Mucosa of stomach (tissue), 1 donor: Measurements from ENCODE around the gene CCDC191.
A peak's percentile ranks its signal among the peaks of the same experiment; 100 is the strongest.

Source experiments
- H3K27me3 ChIP-seq: one replicate; pipeline ENCODE4 v1.7.0; 2013; ENCODE audit warnings: mild to moderate bottlenecking, low read length; ENCODE audit not compliant: control insufficient read depth, insufficient read depth
- H3K36me3 ChIP-seq: one replicate; pipeline ENCODE4 v1.7.0; 2013; ENCODE audit warnings: low read length; ENCODE audit not compliant: control insufficient read depth, insufficient read depth
- H3K4me1 ChIP-seq: one replicate; pipeline ENCODE4 v1.7.0; 2013; ENCODE audit warnings: mild to moderate bottlenecking, low read length; ENCODE audit not compliant: control insufficient read depth, insufficient read depth
- H3K4me3 ChIP-seq: one replicate; pipeline ENCODE4 v1.7.0; 2013; ENCODE audit warnings: low read length
- H3K9ac ChIP-seq: one replicate; pipeline ENCODE4 v1.7.0; 2013; ENCODE audit warnings: mild to moderate bottlenecking, low read length, moderate library complexity
- H3K9me3 ChIP-seq: one replicate; pipeline ENCODE4 v1.7.0; 2013; ENCODE audit warnings: mild to moderate bottlenecking, low read length, moderate library complexity; ENCODE audit not compliant: control insufficient read depth
- donor health status: Pancreatic carcinoma.

CCDC191 gene

DNA sequence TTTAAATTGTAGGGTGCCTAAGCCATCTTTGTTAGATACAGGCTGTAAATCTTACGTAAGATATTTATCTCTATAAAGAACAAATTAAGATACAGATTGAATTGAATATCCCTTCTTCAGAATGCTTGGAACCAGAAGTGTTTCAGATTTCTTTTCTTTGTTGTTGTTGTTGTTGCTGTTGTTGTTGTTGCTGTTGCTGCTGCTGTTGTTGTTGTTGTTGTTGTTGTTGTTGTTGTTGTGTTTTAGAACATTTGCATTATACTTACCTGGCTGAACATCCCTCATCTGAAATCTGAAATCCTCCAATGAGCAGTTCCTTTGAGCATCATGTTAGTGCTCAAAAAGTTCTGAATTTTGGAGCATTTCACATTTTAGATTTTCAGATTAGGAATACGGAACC is 26.8 kb upstream of the CCDC191 start:
- H3K9ac ChIP-seq, result no peak overlapping the region
- H3K36me3 ChIP-seq, result no peaks in the 10 kb centered on the region
- no peaks in the 10 kb centered on the region for H3K9me3 ChIP-seq
- H3K27me3 ChIP-seq, result no peaks in the 10 kb centered on the region
- H3K4me1 ChIP-seq, result no peaks in the 10 kb centered on the region
- H3K4me3 ChIP-seq, result no peak overlapping the region

DNA sequence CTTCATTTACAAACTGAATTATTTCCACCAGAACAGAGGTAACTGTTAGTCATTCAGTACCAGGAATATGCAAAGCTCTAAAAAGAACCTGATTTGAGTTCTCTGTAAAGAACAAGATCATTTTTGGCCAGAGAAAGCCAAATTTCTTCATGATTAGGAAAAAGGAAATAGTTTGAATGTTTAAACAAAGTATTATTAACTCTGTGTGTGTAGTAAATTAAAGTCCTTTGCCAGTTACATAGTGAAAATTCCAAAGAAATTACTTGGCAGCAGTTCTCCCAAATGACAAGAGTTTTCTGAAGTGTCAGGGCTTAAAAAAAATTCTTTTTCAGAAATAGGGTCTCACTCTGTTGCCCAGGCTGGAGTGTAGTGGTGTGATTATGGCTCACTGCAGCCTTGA is 24.7 kb upstream of the CCDC191 start:
- Histone ChIP-seq H3K9ac (no peak overlapping the region), H3K36me3 (no peaks in the 10 kb centered on the region), H3K27me3 (no peaks in the 10 kb centered on the region), H3K9me3 (no peaks in the 10 kb centered on the region), H3K4me3 (no peak overlapping the region), H3K4me1 (no peaks in the 10 kb centered on the region)

DNA sequence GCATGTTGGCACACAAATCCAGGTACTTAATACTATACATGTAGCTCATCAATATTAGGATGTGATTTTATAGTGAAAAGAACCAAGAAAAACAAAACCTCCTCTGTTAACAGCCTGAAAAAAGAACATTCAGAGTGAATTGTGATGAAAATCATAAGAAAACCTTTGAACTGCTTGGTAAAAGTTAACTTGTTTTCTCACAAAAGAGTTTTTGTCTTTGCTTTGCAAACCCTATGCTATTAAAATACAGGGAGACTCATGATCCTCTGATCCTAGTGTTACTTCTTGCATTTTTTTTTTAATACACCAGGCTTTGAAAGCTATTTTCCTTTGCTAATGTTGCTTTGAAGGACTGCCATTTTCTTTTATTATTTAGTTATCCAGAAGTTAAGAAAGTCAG is 23.9 kb upstream of the CCDC191 start:
- Histone ChIP-seq H3K27me3 (no peaks in the 10 kb centered on the region), H3K9ac (no peak overlapping the region), H3K9me3 (no peaks in the 10 kb centered on the region), H3K4me1 (no peaks in the 10 kb centered on the region), H3K36me3 (no peaks in the 10 kb centered on the region), H3K4me3 (no peak overlapping the region)

DNA sequence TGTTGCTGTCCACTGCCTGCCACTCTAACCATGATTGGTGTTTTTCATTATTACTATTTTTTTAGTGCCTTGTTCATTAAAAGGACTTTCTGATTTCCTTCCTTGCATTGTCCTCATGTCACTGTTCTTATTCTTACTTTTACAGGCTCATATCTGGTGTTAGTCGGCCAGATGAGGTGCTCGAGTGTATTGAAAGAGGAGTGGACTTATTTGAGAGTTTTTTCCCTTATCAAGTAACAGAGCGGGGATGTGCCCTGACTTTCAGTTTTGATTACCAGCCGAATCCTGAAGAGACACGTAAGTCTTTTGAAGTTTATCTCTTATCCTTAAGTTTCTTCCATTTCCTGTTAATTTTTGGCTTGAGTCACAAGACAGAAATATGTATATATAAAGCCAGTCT is 23.4 kb upstream of the CCDC191 start:
- H3K4me1 ChIP-seq, result no peaks in the 10 kb centered on the region
- no peaks in the 10 kb centered on the region for H3K27me3 ChIP-seq
- no peaks in the 10 kb centered on the region for H3K9me3 ChIP-seq
- H3K4me3 ChIP-seq, result no peak overlapping the region
- H3K36me3 ChIP-seq, result no peaks in the 10 kb centered on the region
- no peak overlapping the region for H3K9ac ChIP-seq

DNA sequence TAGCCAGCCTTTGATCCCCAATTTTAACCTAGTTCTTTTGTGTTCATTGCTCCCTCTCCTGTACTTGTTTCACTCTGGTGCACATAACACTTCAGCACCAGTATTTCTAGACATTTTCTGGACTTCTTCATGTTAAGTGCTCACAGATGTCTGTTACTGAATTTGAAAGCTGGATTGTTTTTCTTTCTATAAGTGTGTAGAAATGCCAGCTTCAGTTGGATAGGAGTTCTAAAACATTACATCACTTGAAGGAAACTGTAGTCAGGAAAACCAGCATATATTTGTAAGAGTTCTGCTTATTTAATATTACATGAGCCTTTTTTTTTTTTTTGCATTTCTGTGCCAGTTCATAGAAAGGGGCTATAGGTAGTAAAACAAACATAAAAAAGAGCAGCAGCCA is 21.8 kb upstream of the CCDC191 start:
- no peaks in the 10 kb centered on the region for H3K36me3 ChIP-seq
- H3K4me3 ChIP-seq, result no peak overlapping the region
- no peaks in the 10 kb centered on the region for H3K27me3 ChIP-seq
- no peak overlapping the region for H3K9ac ChIP-seq
- no peaks in the 10 kb centered on the region for H3K9me3 ChIP-seq
- H3K4me1 ChIP-seq, result no peaks in the 10 kb centered on the region

DNA sequence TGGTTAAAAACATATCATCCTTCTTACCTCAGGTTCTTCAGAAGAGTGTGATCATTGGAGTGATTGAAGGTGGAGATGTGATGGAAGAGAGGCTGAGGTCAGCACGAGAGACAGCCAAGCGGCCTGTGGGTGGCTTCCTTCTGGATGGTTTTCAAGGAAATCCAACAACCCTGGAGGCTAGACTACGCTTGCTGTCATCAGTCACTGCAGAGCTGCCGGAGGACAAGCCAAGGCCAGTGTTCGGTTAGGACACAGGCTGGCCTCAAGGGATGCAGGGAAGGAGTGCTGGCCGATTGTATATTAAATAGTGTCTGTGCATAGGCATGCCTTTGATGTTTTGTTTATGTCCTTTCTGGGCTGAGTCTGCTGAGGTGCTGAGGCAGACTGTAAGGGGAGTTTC is 20.4 kb upstream of the CCDC191 start:
- Histone ChIP-seq H3K36me3 (no peaks in the 10 kb centered on the region), H3K9ac (no peak overlapping the region), H3K27me3 (no peaks in the 10 kb centered on the region), H3K9me3 (no peaks in the 10 kb centered on the region), H3K4me1 (no peaks in the 10 kb centered on the region), H3K4me3 (no peak overlapping the region)

DNA sequence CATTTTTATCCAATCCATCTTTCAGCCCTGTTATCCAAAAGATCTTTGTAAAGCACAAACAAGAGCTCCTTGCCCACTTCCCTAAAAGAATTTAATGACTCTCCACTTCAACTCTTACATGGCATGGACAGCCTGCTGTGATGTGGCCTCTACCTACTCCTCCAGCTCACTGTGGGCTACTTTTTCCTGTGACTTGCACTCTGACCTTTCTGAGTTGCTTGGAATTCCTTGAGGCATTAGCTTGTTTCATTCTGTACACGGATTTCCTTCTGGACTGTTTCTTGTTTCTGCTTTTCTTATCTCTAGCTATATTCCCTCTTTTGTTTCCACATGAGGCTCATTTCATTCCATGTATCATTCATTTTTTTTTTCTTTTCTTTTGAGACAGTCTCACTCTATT is 15.5 kb upstream of the CCDC191 start:
- Histone ChIP-seq H3K36me3 (no peaks in the 10 kb centered on the region), H3K9ac (no peak overlapping the region), H3K9me3 (no peaks in the 10 kb centered on the region), H3K4me3 (no peak overlapping the region), H3K4me1 (no peaks in the 10 kb centered on the region), H3K27me3 (no peaks in the 10 kb centered on the region)

DNA sequence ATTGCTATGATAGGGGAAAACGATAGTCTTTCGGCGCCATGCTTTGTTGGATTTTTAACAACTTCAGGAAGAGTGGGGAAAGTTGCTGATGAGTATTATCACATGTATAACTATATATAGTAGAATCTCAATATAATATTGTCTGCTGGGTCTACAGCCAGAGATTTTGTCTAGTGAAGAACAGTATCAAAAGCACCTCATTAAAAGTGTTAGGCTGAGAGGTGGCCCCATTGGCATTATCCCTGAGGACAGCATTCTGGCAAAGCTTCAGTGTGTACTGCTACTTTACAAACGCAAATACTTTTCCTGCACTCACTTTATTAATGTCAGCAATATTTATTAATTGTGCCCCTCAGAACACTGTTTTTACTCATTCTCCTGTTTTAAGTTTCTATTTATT is 12.0 kb upstream of the CCDC191 start:
- Histone ChIP-seq H3K9ac (no peak overlapping the region), H3K4me1 (no peaks in the 10 kb centered on the region), H3K36me3 (no peaks in the 10 kb centered on the region), H3K4me3 (no peak overlapping the region), H3K9me3 (no peaks in the 10 kb centered on the region), H3K27me3 (no peaks in the 10 kb centered on the region)

DNA sequence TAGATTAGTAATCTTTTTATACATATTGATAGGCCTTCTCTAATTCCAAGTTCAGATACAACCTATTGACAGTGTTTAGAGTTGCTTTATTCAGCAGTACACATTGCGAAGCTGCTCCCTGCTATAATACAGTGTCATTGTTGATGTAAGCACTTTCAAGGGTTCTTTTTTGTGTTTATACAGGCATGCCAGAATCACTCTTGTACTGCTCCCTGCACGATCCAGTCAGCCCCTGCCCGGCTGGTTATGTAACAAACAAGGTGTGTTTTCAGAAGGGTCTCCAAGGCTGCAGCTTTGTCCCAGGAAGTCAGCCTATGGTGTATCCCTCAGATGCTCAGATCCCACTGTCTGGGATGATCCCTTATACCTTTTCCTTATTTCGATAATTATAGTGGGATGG is 11.5 kb upstream of the CCDC191 start:
- Histone ChIP-seq H3K27me3 (no peaks in the 10 kb centered on the region), H3K36me3 (no peaks in the 10 kb centered on the region)

DNA sequence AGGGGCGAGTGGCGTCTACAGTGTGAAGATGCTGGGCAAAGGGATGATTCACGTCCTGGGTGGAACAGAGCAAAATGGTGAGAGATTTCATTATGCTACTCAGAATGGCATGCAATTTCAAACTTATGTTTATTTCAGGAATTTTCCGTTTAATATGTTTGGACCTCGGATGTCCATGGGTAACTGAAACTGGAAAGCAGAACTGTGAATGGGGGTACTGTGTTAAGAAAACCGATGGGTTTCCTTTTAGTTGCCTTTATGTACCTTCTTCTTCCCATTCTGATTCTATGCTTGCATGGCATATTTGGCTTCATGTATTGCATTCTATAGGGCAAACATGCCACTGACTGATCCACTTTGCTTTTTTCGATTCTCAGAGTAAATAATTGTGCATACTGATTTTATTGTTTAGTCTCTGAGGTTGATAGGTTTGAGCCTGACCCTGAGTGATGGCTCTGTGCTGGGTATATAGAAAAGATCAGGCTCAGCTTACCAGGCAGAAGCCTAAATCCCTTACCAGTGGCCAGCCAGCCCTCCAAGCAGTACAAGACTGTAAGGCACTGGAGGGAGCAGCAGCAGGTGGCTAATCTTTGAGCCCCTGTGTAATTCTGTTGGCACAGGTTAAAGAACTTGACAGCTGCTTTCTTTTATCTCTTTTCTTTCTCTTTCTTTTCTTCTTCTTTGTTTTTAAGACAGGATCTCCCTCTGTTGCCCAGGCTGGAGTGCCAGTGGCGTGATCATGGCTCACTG is 4.8 kb upstream of the CCDC191 start:
- Histone ChIP-seq H3K36me3 (no peaks in the 10 kb centered on the region), H3K4me1 (no peaks in the 10 kb centered on the region), H3K9ac (no peak overlapping the region), H3K4me3 (no peak overlapping the region), H3K27me3 (no peaks in the 10 kb centered on the region), H3K9me3 (no peaks in the 10 kb centered on the region)

More for the DNA sequence above, 11.5 kb upstream of the CCDC191 start:
- no peaks in the 10 kb centered on the region for H3K4me1 ChIP-seq
- H3K9ac ChIP-seq, result no peak overlapping the region
- H3K4me3 ChIP-seq, result no peak overlapping the region
- H3K9me3 ChIP-seq, result no peaks in the 10 kb centered on the region

DNA sequence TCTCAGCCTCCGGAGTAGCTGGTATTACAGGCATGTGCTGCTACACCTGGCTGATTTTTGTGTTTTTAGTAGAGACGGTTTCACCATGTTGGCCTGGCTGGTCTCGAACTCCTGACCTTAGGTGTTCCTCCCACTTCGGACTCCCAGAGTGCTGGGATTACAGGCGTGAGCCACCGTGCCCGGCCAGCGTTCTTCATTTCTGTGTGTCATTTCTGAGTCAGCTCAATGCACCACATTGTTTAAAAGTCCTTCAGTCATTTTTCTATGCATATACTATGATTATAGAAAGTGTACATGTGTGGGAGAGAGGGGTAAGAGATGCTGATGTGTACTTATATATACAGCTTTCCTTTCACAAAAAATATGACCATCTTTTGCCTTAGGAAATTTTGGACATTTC is 2.3 kb upstream of the CCDC191 start:
- Histone ChIP-seq H3K4me1 (peaks cover 5% of the 10 kb centered on the region), H3K9ac (no peak overlapping the region), H3K9me3 (no peaks in the 10 kb centered on the region), H3K36me3 (no peaks in the 10 kb centered on the region), H3K4me3 (no peak overlapping the region), H3K27me3 (no peaks in the 10 kb centered on the region)

DNA sequence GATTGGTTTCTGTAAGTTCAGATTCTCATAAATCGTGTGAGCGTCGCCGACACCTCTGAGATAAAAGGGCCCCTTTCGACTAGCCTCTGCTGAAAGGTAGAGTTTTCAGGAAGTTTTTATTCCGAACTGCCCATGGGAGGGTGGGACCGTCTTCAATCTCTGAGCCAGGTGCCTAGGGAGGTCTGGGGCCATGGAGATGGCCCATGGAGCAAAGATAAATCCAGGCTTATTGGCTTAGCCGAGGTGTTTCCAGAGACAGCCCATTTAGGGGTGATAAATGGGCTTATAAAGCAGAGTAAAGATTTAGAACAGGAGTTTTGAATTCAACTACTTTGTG is 653 bp upstream of the CCDC191 start:
- Histone ChIP-seq H3K9me3 (no peaks in the 10 kb centered on the region), H3K36me3 (no peaks in the 10 kb centered on the region), H3K4me3 (peak overlapping the region; percentile 71), H3K27me3 (no peaks in the 10 kb centered on the region), H3K9ac (peak overlapping the region; percentile 59), H3K4me1 (peaks cover 5% of the 10 kb centered on the region)

DNA sequence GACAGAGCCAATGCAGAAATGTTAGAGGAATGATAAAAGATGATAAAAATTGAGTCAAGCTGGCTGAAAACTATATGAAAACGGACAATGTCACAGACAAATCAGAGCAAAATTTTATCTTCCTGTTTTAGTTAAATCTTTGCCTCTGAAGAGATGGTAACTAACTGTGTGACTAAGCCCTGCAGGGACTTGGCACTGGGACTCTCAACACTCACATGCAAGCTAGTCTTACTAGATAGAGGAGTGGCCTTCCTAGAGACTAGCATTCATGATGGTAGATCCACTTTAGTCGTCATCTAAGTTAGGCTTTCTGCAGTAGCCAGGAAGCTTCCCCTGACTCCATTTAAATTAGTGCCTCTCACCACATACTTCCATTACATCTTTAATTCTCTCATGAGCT is 4.1 kb downstream of the CCDC191 start:
- peaks cover 5% of the 10 kb centered on the region for H3K4me1 ChIP-seq
- H3K4me3 ChIP-seq, result no peak overlapping the region
- no peaks in the 10 kb centered on the region for H3K36me3 ChIP-seq
- no peaks in the 10 kb centered on the region for H3K27me3 ChIP-seq
- no peak overlapping the region for H3K9ac ChIP-seq
- no peaks in the 10 kb centered on the region for H3K9me3 ChIP-seq
